Measurements from ENCODE around the gene EPAS1.
"Not testable (repeated sequence)": the region's sequence is repeated elsewhere in the genome, so short reads cannot be mapped to it uniquely, and the experiment has no call there.

EPAS1 gene

DNA sequence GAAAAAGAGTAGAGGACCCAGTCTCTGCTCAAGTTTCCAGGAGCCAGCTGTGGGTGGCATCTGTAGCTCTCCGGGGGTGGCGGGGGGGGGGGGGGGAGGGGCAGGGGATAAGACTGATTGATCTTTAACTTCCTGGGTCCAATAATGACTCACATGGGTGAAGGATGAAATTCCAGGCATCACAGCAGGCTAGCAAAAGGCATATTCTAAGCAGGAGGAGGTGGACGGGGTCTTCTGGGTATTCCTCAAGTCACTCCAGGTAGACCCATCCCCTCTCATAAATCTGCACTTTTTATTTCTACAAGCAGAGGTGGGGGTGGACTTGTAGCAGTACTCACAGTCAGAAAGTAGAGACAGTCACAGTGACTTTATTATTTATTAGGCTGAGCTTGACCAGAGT lies 96.7 kb downstream of the EPAS1 start:
- TF ChIP-seq, protein P1, sequence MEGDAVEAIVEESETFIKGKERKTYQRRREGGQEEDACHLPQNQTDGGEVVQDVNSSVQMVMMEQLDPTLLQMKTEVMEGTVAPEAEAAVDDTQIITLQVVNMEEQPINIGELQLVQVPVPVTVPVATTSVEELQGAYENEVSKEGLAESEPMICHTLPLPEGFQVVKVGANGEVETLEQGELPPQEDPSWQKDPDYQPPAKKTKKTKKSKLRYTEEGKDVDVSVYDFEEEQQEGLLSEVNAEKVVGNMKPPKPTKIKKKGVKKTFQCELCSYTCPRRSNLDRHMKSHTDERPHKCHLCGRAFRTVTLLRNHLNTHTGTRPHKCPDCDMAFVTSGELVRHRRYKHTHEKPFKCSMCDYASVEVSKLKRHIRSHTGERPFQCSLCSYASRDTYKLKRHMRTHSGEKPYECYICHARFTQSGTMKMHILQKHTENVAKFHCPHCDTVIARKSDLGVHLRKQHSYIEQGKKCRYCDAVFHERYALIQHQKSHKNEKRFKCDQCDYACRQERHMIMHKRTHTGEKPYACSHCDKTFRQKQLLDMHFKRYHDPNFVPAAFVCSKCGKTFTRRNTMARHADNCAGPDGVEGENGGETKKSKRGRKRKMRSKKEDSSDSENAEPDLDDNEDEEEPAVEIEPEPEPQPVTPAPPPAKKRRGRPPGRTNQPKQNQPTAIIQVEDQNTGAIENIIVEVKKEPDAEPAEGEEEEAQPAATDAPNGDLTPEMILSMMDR (IDR thresholded peaks at IDR 0.05; ENCODE audit: control insufficient read depth, extremely low read depth, insufficient read depth), result no peak
- DNase-seq (ENCODE audit: low read depth), result no peak
- no peak overlapping the region for H3K4me3 ChIP-seq (ENCODE audit: low read depth, low read length)

DNA sequence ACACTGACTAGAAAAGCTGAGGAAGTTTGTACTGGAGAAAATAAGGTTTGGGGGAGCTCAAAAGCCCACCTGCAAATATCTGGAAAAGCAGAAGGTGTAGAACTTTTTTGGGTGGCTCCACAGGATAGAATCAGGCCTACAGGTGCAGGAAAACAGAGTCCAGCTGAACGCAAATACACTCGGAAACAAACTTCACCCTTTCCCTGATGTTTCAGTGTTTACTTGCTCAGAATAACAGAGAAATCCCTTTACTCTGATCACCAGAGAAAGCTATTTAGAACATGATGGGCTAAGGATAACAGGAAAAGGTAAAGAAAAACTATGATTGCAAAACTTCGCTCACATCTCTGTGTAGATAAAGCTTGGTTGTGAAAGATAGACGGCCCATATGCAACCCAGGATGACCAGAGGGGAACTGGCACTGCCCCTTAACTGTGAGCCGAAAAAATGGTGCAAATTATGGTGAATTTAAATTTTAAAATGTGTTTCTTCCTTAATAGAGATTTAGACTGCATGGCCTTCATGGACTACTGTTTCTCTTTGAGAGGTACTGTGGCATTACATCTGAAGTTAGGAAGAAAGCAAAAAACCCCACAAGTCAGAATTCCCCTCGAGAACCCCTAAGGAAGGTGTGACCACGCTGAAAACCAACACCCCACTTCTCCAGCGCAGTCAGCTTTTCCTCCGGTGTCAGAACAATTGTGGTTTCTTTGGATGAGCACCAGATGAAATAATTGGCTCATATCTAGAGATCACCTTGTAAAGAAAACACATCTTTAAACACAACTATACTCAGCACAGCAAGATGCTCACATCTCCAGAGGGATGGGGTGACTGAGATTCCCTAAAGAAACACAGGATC lies 97.7 kb downstream of the EPAS1 start:
- TF ChIP-seq, protein P1 (IDR thresholded peaks at IDR 0.05; ENCODE audit: control insufficient read depth, extremely low read depth, insufficient read depth), result no peak
- no peak for DNase-seq (ENCODE audit: low read depth)

DNA sequence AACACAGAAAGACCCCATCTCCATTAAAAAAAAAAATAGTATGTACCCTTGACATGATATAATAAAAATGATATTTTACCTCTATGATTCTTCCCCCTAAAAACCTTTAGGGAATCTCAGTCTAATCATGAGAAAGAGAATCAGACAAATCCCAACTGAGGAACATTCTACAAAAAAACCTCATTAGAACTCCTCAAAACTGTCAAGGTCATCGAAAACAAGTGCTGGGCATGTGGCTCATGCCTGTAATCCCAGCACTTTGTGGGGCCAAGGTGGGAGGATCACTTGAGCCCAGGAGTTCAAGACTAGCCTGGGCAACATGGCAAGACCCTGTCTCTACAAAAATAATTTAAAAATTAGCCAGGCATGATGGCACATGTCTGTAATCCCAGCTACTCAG lies 98.5 kb downstream of the EPAS1 start:
- DNase-seq (ENCODE audit: low read depth); H3K4me3 ChIP-seq (ENCODE audit: low read depth, low read length): not testable (repeated sequence)

More for the DNA sequence above, 97.7 kb downstream of the EPAS1 start:
- no peak overlapping the region for H3K4me3 ChIP-seq (ENCODE audit: low read depth, low read length)

DNA sequence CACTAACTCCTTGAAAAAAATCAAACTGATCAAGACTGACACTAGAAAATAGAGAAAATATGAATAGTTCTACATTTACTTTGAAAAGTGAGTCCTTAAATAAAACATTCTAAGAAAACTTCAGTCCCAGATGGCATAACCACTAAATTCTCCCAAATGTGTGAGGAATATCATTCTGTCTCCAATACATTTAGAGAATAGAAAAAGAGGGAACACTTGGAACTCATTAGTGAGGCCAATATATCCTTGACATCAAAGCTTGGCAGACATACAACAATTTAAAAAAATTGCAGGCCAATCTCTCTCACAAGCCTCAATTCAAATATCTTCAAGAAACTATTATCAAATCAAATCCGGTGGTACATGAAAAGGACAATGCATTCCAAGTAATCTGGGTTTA lies 102.8 kb downstream of the EPAS1 start:
- no peak overlapping the region for H3K4me3 ChIP-seq (ENCODE audit: low read depth, low read length)
- DNase-seq (ENCODE audit: low read depth), result no peak
- TF ChIP-seq, protein P1 (IDR thresholded peaks at IDR 0.05; ENCODE audit: control insufficient read depth, extremely low read depth, insufficient read depth), result no peak

DNA sequence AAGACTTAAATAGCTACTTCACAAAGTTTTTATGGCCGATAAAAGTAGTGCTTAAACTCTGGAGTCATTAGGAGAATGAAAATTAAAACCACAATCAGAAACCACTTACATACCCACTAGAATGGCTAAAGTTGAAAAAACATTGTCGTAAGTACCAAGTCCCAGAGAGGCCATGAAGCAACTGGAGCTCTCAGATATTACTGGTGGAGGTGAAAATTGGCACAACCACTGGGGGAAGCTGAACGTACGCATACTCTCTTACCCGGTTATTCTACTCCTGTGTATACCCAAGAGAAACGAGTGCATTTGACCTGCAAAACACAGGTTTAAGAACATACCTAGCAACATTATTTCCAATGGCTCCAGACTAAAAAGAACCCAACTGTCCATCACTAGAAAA lies 105.7 kb downstream of the EPAS1 start:
- no peak overlapping the region for H3K4me3 ChIP-seq (ENCODE audit: low read depth, low read length)
- TF ChIP-seq, protein P1 (IDR thresholded peaks at IDR 0.05; ENCODE audit: control insufficient read depth, extremely low read depth, insufficient read depth), result no peak
- no peak for DNase-seq (ENCODE audit: low read depth)

DNA sequence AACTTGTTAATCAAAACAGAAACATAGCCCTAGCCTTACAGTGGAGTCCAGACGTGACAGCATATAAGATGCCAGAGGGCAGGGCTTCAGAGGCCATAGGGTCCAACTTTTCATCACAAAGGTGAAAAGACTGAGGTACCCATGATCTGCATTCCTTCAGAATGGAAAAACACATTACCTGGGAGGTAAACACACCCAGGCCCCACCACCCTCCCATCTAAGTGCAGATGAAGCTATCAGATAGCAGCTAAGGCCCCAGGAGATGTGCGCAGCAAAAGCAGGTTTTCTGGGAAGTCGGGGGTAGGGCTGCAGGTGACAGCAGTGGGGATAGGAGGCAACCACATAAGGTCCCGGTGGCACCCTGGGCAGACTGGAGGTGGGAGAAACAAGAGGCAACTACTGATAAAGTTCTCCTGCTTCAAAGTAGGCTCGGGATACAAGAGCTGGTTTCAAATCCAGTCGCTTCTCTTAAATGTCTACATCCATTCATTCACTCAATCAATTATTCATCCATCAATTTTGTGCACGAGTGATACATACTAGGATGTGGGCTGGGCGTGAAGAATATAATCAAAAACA lies 107.1 kb downstream of the EPAS1 start:
- DNase-seq (ENCODE audit: low read depth), result no peak
- TF ChIP-seq, protein P1 (IDR thresholded peaks at IDR 0.05; ENCODE audit: control insufficient read depth, extremely low read depth, insufficient read depth), result no peak
- H3K4me3 ChIP-seq (ENCODE audit: low read depth, low read length), result no peak overlapping the region

DNA sequence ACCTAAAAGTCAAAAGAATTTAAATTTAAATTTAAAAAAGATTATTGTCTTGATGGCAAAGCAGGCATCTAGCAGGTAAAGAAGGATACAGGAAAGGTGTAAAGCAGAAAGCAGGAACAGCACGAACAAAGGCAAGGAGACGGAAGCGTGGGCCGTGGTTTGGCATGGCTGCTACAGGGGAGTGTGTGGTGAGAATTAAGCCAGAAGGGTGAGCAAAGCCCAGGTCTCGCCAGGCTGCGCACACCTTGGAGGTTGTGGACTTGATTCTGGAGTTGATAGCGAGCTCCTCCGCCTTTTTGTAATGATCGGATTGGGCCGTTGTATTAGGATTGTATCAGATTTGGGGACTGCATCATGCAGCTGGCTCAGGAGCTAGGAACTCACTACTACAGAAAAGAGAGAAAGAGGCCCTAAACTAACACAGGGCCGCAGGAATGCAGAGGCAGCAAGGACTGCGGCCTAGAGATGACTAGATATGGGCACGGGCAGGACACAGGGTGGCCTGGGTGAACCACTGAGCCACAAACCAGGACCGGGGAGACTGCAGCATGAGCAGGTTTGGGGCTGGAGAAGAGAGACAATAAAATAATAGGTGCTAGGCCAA lies 110.7 kb downstream of the EPAS1 start:
- DNase-seq (ENCODE audit: low read depth), result no peak
- no peak overlapping the region for H3K4me3 ChIP-seq (ENCODE audit: low read depth, low read length)
- TF ChIP-seq, protein P1 (IDR thresholded peaks at IDR 0.05; ENCODE audit: control insufficient read depth, extremely low read depth, insufficient read depth), result no peak
